ENCODE results near the gene CFC1B.
"Not testable (repeated sequence)": the region's sequence is repeated elsewhere in the genome, so short reads cannot be mapped to it uniquely, and the experiment has no call there.

CFC1B gene

DNA sequence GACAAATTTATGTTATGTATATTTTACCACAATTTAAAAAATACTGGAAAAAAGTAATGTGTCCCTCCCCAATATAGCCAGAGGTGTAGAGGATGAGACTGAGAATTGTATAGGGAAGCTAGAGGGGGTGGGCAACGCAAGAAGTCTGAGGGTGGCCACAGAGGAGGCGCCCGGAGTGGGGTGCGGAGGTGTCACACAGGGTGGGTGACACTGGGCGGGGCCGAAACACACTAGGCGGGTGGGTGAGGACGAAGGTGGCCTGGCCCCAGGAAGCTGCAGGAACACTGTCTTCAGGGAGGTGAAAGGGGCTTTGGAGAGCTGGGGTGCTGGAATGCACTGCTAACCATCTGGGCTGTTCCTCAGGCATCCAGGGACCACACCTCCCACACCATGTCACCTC is 35.4 kb downstream of the CFC1B start:
- DNase-seq (ENCODE audit: low read depth in 2 of 3, low spot score in 2 of 3): not testable (repeated sequence)

- not testable (repeated sequence) for DNase-seq (ENCODE audit: low read depth in 2 of 3, low spot score in 2 of 3)
These were observed 45.1 kb downstream of the CFC1B start for GRCh38 chr2:130566165-130566564.

DNA sequence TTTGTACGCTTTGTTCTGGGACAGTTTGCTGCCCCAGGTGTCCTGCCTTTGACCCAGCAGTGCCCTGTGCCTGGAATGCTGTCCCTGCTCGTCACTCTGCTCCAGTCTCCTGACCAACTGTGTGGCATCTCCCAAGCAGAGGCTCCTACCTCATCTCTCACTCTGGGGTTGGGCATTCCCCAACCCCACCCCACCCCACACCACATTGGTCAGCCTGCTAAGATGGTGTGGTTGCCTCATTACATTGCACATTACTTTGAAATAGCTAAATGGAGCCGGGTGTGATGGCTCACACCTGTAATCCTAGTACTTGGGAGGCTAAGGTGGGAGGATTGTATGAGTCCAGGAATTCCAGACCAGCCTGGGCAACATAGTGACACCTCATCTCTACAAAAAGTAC is 50.9 kb downstream of the CFC1B start:
- DNase-seq (ENCODE audit: low read depth in 2 of 3, low spot score in 2 of 3): not testable (repeated sequence)

DNA sequence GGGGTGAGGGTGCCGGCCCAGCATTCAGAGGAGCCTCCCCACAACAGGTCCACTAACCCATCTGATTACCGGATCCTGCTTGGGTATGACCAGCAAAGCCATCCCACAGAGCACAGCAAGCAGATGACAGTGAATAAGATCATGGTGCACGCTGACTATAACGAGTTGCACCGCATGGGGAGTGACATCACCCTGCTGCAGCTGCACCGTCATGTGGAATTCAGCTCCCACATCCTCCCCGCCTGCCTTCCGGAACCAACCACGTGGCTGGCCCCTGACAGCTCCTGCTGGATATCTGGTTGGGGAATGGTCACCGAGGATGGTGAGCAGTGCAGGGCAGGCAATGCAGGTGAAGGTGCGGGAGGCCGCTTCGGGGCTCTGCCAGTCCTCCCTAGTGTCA is 53.2 kb downstream of the CFC1B start:
- not testable (repeated sequence) for DNase-seq (ENCODE audit: low read depth in 2 of 3, low spot score in 2 of 3)

DNA sequence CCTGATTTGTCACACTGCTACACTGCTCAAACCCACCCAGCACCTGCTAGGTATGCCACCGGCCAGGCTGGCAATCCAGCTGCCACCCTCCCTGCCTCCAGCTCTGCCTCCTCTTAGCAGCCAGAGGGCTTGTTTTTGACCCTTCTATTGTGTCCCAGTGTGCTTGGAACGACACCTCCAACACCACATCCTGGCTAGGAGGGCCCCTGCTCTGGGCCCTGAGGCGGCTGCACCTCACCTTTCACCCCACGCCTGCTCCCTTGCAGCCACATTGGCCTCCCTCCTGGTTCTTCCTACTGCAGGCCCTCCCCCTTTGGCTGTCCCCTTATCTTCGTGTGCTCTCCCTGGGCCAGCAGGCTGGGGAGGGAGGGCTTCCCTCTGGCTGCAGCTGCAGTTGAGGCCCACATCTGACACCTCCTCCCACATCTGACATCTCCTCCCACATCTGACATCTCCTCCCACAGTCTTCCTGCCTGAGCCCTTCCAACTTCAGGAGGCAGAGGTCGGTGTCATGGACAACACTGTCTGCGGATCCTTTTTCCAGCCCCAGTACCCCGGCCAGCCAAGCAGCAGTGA is 55.3 kb downstream of the CFC1B start:
- DNase-seq (ENCODE audit: low read depth in 2 of 3, low spot score in 2 of 3): not testable (repeated sequence)

GRCh38 chr2:130577559-130577958 is 56.5 kb downstream of the CFC1B start:
- DNase-seq (ENCODE audit: low read depth in 2 of 3, low spot score in 2 of 3): not testable (repeated sequence)

Measured in activated CD8-positive, alpha-beta memory T cell treated with anti-CD3 and anti-CD28 coated beads for 48 hours (primary cell).